HEK293 (cell line): ENCODE results near the gene SPACA4.

Experiments
- ZNF366 ChIP-seq: fragments of 450-650 bp; formaldehyde crosslinking; conservative IDR thresholded peaks from 2 replicates; pipeline ENCODE4 v1.5.1; 2016; ENCODE audit warnings: missing biosample characterization, missing genetic modification characterization
- ZNF549 ChIP-seq: fragments of 450-650 bp; IDR thresholded peaks from 2 replicates; pipeline ENCODE4 v1.5.1; 2018; ENCODE audit warnings: missing biosample characterization, missing genetic modification characterization, mild to moderate bottlenecking, inconsistent platforms, moderate library complexity
- TF ChIP-seq, protein P1 (sequence below): fragments of 450-650 bp; formaldehyde crosslinking; IDR thresholded peaks from 2 replicates; pipeline ENCODE4 v1.5.1; 2016; ENCODE audit warnings: missing biosample characterization, missing genetic modification characterization

DNA sequence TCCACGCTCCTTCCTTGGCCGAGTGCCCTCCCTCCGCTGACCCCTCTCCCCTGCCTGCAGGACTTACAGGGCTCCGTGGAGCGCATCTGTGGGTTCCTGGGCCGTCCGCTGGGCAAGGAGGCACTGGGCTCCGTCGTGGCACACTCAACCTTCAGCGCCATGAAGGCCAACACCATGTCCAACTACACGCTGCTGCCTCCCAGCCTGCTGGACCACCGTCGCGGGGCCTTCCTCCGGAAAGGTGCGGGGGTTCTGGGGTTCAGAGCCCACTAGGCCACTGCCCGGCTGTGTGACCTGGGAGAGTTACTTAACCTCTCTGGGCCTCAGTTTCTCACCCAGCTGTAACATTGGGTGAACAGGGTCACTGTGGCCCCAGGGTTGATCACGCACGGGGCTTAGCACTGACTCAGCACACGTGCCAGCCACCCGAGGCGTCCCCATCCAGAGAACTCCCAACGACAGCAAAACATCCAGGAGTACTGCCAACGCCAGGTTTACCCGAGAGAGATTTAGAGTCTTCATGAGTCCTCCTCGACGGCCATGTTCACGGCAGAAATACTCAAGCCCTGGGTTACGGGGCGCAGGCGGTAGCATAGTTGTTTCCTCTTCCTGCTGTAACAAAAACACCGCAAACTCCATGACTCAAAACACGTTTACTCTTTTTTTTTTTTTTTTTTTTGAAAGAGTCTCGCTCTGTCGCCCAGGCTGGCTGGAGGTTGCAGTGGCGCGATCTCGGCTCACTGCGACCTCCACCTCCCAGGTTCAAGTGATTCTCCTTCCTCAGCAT, 9.7 kb upstream of the SPACA4 start:
- TF ChIP-seq ZNF366 (tag by site-specific recombination) = no peak
- no peak for TF ChIP-seq ZNF549
- TF ChIP-seq, protein P1, sequence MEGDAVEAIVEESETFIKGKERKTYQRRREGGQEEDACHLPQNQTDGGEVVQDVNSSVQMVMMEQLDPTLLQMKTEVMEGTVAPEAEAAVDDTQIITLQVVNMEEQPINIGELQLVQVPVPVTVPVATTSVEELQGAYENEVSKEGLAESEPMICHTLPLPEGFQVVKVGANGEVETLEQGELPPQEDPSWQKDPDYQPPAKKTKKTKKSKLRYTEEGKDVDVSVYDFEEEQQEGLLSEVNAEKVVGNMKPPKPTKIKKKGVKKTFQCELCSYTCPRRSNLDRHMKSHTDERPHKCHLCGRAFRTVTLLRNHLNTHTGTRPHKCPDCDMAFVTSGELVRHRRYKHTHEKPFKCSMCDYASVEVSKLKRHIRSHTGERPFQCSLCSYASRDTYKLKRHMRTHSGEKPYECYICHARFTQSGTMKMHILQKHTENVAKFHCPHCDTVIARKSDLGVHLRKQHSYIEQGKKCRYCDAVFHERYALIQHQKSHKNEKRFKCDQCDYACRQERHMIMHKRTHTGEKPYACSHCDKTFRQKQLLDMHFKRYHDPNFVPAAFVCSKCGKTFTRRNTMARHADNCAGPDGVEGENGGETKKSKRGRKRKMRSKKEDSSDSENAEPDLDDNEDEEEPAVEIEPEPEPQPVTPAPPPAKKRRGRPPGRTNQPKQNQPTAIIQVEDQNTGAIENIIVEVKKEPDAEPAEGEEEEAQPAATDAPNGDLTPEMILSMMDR (tag by site-specific recombination) = no peak
